ENCODE data around the gene CACNA1D.

Gene CACNA1D

DNA sequence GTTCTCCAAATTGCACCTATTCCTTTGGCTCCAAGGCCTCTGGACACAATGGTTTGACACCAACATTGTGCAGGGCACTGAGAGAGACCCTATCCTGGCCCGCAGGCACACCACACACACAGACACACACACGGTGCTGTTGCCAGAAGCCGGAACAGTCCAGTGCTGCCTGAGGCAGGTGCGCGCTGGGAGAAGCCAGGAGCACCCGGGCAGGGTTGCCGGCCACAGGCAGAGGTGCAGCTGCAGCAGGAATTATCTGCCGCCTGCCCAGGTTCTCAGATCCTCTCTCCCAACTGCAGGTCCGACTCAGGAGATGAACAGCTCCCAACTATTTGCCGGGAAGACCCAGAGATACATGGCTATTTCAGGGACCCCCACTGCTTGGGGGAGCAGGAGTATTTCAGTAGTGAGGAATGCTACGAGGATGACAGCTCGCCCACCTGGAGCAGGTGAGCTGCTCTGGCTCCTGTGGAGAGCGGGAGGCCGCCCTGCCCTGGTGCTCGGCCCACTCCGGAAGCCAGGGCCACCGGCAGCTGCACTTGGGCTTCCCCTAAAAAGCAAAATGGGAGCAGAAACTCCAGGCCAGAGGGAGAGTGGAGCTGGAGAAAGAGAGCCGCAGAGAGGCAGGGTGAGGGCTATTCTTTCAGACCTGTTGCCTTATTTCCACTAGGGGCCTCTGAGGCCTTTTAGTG, 308.9 kb downstream of the CACNA1D start:
- no peak for DNase-seq (ENCODE audit: low read depth in 4 of 4, low spot score in 1 of 4)

DNA sequence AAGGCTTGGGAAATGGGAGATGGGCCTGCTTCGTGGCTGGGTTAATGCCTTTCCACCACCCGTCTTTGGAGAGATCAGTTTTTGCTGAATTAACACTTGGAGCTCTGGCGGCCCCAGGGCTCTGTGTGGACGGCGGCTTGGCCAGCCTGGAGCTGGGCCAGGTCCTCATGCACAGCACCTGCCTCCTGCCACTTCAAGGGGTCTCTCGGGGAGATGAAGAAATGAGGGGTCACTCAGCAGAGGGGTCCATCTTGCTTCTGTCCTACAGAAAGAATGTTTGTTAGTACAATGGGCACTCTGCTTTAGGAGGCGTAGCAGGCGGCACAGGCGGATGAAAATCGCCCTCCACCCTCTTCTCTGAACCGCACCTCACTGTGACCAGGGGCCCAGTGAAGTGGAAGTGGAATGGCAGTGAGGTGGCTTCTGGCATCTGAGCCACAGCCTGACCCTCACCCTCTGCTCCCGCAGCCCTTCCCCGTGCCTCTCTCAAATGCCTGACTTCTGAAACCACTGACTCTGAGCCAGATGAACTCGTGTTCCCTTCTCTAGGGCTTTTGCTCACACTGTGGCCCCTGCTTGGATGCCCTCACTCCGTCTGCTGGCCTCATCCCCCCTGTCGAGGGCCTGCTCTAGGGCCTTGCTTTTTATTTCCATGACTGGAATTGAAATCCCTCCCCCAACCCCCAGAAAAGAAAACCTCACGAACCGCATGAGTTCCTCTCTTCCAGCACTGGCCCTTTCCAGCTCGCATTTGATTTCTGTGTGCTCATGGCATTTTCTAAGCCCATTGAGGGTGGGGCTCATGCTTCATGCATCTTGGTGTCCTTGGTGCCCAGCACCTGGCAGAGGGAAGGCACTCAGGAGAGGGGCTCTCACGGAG, 309.6 kb downstream of the CACNA1D start:
- DNase-seq (ENCODE audit: low read depth in 4 of 4, low spot score in 1 of 4), result no peak

DNA sequence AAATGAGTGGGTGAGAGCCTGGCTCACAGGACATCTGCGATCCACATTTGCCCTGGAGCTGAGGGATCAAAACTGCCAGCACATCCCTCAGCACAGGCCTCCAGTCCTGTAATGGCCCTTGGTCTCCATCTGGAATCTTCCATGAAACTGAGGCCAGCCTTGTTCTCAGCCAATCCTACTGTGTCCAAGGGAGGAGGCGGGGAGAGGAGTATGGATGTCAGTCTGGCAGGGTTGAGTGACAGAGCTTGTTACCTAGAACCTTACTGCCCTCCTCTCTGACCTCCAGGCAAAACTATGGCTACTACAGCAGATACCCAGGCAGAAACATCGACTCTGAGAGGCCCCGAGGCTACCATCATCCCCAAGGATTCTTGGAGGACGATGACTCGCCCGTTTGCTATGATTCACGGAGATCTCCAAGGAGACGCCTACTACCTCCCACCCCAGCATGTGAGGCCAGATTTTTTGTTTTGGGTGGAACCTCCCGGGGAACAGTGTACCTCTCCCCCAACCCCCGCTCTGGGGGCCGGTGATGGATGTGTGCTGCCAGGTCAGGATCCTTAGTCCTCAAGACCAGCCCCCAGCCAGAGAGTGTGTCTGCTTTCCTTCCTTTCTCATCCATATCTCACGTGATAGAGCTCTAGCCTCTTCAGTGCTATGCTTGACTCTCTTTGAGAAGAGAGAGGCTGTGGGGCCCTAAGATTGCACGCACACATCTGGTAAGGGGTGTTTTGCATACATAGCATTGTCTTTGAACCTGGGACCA, 310.5 kb downstream of the CACNA1D start:
- DNase-seq (ENCODE audit: low read depth in 4 of 4, low spot score in 1 of 4), result no peak

DNA sequence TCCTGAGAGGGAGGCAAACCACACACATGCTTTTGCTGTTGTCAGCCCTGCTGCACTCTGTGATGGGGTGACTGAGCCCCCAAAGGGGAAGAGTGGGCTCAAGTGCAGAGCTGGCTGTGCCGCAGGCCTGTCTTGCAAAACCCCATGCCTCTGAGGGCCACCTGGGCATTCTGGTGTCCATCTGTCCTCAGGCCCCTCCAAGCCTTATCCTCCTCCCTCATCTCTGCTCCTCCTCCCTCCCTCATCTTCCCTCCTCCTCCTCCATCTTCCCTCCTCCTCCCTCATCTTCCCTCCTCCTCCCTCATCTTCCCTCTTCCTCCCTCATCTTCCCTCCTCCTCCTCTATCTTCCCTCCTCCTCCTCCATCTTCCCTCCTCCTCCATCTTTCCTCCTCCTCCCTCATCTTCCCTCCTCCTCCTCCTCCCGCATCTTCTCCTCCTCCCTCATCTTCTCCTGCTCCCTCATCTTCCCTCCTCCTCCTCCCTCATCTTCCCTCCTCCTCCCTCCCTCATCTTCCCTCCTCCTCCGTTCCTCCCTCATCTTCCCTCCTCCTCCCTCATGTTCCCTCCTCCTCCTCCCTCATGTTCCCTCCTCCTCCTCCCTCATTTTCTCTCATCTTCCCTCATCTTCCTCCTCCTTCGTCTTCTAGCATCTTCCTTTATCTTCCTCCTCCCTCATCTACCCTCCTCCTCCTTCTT, 311.2 kb downstream of the CACNA1D start:
- no peak for DNase-seq (ENCODE audit: low read depth in 4 of 4, low spot score in 1 of 4)

DNA sequence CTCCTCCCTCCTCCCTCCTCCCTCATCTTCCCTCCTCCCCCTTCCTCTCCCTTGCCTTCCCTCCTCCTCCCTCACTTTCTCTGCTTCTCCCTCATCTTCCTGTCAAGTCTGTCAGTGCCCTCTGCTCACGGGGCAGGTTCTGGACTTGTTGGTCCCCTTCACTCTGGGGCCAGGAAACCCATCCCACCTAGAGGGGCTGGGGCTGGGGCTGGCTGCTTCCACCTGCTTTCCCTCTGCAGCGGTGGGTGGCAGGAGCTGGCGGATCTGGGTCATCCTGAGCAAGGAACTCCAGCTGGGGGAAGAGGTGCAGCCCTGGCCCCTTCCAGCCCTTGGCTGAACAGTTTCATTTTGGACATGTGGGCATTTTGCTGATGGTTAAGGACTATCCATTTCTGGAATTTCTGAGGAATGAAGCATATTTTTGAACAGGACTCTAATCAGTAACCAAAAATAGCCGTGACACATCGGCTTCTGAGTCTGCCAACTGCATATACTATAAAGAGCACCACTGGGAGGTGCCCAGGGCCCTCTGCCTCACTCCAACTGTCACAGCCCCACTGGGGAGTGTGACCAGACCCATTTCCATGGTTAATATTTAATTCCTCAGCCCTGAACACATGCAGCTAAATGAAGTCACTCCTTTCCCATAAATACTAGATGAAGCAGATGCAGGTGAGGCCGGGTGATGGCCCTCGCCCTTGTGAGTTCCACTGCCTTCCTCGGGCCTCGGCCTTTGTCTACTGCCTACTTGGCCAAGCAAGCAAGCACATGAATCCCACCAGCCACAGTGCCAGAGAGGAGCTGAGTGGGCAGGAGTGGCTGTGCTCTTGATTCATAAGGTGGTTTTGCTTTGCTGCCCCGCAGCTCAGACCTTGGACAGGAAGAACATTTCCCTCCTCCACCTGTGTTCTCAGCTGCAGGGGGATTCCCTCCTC, 312.0 kb downstream of the CACNA1D start:
- no peak for DNase-seq (ENCODE audit: low read depth in 4 of 4, low spot score in 1 of 4)

DNA sequence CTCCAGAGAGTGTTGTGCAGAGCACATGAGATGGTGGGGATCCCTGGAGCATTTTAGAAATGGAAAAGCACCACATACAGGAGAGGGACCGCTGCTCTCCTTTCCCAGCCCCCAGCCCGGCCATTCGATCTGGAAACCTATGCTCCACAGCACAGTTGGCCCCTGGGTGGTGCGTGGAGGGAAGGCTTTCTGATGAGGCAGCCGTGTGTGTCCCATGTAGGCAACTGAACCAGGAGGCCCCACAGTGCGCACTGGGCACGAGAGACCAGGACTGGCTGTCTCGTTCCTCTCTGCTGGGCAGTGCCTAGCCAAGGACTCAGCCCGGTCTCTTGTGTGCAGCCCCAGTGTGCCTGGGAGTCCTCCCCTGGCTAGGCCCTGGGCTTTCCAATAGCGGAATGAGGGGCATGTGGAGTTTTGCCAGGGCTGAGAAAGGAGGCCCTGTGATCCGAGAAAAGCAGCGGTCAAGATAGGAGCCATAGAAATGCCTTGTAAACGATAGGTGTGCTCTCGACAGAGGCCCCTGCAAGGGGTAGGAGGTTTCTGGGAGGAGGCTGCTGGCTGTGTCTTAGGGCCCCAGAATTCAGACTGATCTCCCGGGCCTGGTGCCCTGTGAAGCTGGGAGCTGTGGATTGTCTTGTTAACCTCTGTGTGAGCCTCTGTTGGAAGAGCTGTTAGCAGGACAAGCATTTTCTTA, 312.9 kb downstream of the CACNA1D start:
- DNase-seq (ENCODE audit: low read depth in 4 of 4, low spot score in 1 of 4), result no peak

DNA sequence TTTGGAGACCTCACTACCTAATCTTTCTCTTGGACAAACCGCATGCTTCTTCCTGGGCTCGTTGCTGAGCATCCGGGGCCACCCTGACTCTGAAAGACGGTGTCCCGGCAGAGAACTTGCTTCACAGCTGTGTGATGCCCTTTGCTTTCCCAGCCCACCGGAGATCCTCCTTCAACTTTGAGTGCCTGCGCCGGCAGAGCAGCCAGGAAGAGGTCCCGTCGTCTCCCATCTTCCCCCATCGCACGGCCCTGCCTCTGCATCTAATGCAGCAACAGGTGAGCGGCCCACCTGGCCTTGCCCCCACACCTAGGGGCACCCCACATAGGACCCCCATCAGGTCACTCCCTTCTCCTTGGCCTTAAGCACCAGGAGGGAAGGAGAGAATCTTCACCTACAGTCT, 314.1 kb downstream of the CACNA1D start:
- no peak for DNase-seq (ENCODE audit: low read depth in 4 of 4, low spot score in 1 of 4)

DNA sequence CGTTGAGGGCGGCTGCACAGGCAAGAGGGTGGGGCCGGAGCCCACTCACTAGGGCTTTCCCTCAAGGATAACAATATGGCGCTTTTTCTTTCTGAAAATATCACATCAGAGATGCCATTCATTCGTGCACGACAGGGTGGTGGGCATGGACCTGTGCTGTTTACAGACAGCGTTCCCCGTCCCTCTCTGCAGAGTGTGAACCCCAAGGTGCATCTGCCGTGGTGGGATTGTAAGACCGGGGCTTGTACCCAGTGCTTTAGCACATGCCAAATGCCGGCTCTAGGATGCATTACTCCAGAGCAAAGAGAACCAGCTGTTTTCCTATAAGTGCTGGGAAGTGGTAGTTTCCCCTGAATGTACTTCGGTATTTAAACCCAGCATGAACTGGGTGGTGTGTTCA, 314.9 kb downstream of the CACNA1D start:
- DNase-seq (ENCODE audit: low read depth in 4 of 4, low spot score in 1 of 4), result no peak

DNA sequence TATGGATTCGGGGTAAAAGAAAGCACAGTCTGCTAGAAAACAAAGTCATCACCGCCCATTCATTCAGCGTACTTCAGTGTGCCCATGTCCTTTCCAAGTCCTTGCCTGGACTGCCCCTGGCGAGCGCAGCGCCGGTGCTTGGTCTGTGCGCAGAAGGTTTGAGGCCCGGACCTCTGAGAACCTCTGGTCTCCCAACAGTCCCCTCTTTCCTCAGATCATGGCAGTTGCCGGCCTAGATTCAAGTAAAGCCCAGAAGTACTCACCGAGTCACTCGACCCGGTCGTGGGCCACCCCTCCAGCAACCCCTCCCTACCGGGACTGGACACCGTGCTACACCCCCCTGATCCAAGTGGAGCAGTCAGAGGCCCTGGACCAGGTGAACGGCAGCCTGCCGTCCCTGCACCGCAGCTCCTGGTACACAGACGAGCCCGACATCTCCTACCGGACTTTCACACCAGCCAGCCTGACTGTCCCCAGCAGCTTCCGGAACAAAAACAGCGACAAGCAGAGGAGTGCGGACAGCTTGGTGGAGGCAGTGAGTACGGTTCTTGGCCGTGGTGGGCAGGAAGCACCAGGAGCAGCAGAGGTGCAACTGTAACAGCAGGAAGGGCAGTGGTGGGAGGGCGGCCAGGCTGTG, 315.5 kb downstream of the CACNA1D start:
- no peak for DNase-seq (ENCODE audit: low read depth in 4 of 4, low spot score in 1 of 4)

DNA sequence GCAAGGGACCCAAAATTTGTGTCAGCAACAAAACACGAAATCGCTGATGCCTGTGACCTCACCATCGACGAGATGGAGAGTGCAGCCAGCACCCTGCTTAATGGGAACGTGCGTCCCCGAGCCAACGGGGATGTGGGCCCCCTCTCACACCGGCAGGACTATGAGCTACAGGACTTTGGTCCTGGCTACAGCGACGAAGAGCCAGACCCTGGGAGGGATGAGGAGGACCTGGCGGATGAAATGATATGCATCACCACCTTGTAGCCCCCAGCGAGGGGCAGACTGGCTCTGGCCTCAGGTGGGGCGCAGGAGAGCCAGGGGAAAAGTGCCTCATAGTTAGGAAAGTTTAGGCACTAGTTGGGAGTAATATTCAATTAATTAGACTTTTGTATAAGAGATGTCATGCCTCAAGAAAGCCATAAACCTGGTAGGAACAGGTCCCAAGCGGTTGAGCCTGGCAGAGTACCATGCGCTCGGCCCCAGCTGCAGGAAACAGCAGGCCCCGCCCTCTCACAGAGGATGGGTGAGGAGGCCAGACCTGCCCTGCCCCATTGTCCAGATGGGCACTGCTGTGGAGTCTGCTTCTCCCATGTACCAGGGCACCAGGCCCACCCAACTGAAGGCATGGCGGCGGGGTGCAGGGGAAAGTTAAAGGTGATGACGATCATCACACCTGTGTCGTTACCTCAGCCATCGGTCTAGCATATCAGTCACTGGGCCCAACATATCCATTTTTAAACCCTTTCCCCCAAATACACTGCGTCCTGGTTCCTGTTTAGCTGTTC, 316.9 kb downstream of the CACNA1D start:
- DNase-seq (ENCODE audit: low read depth in 4 of 4, low spot score in 1 of 4), result no peak

DNA sequence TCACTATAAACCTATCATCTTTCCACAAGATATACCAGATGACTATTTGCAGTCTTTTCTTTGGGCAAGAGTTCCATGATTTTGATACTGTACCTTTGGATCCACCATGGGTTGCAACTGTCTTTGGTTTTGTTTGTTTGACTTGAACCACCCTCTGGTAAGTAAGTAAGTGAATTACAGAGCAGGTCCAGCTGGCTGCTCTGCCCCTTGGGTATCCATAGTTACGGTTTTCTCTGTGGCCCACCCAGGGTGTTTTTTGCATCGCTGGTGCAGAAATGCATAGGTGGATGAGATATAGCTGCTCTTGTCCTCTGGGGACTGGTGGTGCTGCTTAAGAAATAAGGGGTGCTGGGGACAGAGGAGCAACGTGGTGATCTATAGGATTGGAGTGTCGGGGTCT, 318.0 kb downstream of the CACNA1D start:
- no peak for DNase-seq (ENCODE audit: low read depth in 4 of 4, low spot score in 1 of 4)

DNA sequence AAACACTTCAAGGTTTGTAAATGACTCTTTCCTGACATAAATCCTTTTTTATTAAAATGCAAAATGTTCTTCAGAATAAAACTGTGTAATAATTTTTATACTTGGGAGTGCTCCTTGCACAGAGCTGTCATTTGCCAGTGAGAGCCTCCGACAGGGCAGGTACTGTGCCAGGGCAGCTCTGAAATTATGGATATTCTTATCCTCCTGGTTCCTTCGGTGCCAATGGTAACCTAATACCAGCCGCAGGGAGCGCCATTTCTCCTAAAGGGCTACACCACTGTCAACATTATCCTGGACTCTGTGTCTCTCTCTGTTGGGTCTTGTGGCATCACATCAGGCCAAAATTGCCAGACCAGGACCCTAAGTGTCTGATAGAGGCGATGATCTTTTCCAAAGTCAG, 318.8 kb downstream of the CACNA1D start:
- no peak for DNase-seq (ENCODE audit: low read depth in 4 of 4, low spot score in 1 of 4)

DNA sequence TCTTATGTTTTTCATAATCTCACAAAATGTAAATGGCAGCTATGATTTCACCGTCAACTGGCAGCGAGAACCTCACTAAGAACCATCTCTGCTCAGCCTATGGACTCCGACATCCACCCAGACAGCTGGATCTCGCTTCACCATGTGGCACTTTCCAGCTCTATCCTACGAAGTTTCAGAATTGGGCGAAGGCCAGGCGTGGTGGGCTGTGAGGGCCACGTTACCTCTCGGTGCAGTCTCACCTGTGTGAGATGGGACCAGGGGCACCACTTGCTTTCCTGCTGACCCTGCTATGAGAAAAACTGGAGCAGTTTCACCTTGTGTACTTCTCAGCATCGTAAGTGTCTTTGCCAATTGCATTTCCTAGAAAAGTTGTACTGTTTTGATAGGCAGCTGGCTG, 319.5 kb downstream of the CACNA1D start:
- no peak for DNase-seq (ENCODE audit: low read depth in 4 of 4, low spot score in 1 of 4)

DNA sequence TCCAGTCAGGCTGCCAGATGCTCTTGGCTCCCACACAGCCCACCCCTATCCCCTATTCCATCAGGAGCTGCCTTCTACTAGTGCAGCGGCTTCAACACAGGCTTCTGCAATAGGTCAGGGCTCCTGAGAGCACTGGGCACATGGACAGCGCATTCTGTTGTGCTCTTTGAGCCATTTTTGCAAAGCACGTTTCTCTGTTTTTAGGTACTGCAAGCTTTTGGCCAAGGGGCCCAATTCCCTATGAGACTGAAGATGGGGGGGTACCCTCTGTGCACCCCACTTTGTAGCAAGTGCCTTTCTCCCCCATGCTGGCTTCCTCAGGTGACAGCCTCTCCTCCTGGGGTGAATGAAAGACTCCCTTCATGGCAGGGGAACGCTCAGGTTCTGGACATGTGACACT, 320.7 kb downstream of the CACNA1D start:
- DNase-seq (ENCODE audit: low read depth in 4 of 4, low spot score in 1 of 4), result no peak

DNA sequence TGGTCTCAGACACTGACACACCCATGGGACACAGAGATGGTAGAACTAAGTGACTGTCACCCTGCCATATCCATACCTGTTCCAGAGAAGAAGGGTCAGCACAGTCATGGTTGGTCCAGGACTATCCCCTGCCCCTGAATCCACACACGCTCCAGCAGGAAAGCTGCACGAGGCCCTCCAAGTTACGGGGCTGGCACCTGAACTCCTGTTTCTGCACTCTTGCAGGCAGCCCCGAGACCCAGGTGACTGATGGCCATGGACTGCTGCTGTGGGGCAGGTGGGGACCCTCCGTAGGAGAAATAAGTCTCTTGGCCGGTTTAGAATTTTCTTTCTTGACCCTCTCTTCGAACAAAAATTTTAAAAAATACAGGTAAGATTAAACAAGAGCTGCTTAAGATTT, 321.2 kb downstream of the CACNA1D start:
- no peak for DNase-seq (ENCODE audit: low read depth in 4 of 4, low spot score in 1 of 4)

DNA sequence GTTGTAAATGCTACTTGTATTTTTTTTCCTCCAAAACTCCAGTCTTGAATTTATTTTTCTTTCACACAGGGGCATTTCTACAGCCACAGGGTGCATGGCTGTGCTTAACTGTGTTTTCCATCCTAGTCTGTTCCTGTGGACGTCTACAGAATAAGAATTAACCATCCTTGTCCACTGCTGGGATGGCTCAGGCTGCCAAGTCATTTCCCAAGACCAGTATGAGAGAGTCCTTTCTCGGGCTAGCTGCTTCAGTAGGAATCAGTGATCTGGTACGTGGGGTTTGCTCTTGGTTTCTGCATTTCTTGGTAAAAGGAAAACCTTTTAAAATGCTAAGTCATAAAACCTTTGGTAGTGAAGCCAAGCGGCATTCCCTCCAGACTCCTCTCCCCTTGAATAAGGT, 322.0 kb downstream of the CACNA1D start:
- DNase-seq (ENCODE audit: low read depth in 4 of 4, low spot score in 1 of 4), result no peak

DNA sequence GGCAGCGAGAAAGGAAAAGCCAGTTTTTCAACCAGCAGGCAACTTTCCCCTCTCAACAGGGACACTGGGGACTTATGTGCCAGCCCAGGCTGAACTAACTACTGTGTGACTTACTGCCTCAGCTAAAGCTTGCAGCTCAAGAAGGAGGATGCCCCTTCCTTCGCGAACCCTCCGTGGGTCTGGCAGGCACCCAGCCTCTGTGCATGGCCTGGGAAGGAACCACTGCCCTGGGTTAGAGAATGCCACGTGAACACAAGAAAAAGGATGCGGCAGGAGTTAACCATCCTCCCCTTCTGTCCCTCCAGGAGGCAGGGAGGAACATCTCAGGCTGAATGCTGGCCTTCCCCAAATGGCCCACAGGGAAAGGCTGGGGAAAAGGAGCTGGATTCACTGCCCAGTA, 322.8 kb downstream of the CACNA1D start:
- no peak for DNase-seq (ENCODE audit: low read depth in 4 of 4, low spot score in 1 of 4)

DNA sequence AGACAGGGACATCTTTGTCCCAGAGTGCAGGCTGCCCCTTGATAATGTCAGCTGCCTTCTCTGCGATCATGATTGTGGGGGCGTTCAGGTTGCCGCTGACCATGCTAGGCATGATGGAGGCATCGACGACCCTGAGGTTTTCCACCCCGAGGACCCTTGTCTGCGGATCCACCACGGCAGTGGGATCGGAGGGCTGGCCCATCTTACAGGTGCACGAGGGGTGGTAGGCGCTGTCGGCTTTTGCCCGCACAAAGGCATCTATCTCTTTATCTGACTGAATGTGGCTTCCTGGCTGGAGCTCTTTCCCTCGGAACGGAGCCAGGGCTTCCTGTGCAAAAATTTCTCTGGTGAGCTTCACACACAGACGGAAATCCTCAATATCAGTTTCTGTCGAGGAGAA, 323.4 kb downstream of the CACNA1D start:
- no peak for DNase-seq (ENCODE audit: low read depth in 4 of 4, low spot score in 1 of 4)
